HG02885 (cell line): Measurements from ENCODE around the gene IPP.
A peak's percentile ranks its signal among the peaks of the same experiment; 100 is the strongest.
"Not testable (repeated sequence)": the region's sequence is repeated elsewhere in the genome, so short reads cannot be mapped to it uniquely, and the experiment has no call there.

Source experiments
- ATAC-seq: cut with Tn5 transposase; IDR thresholded peaks from one replicate; pipeline ENCODE4 v1.9.1; 2021; ENCODE audit warnings: mild to moderate bottlenecking; ENCODE audit not compliant: unreplicated experiment, poor library complexity

IPP gene

GRCh38 chr1:45750298-45751038, at the start of gene IPP:
TSS of gene IPP (minus strand) at chr1:45750653. CDS start at chr1:45746411, 4,242 bp downstream.
- ATAC-seq = peak; percentile 94

DNA sequence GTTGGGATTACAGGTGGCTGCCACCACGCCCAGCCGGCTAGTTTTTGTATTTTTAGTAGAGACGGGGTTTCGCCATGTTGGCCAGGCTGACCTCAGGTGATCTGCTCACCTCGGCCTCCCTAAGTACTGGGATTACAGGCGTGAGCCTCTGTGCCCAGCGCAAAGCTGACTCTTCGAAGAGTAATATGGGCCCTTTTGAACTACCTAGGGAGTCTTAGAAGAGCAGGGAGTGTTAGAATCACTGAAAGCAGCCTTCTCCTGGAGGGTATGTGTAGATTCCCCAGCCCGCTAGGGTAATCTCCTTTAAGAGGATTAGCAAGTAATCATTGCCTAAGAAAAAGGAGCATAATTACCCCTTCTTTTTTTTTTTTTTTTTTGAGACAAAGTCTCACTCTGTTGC, 46.5 kb upstream of the IPP start:
- no peak for ATAC-seq

DNA sequence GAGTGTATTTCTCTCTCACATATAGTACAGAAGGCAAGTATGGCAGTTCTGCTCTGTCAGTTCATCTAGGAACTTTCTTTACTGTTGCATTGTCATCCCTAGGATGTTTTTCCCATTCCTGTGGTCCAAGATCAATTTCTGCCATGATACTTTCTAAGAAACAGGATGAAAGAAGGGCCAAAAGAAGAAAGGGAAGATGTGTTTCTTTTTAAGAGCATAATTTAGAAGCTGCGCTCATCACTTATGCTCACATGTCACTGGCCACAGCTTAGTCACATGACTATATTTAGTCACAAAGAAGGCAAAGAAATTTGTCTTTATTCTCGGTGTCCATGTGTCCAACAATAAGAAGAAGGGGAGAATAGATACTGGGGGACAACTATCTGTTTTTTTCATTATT, 45.9 kb upstream of the IPP start:
- ATAC-seq = no peak

DNA sequence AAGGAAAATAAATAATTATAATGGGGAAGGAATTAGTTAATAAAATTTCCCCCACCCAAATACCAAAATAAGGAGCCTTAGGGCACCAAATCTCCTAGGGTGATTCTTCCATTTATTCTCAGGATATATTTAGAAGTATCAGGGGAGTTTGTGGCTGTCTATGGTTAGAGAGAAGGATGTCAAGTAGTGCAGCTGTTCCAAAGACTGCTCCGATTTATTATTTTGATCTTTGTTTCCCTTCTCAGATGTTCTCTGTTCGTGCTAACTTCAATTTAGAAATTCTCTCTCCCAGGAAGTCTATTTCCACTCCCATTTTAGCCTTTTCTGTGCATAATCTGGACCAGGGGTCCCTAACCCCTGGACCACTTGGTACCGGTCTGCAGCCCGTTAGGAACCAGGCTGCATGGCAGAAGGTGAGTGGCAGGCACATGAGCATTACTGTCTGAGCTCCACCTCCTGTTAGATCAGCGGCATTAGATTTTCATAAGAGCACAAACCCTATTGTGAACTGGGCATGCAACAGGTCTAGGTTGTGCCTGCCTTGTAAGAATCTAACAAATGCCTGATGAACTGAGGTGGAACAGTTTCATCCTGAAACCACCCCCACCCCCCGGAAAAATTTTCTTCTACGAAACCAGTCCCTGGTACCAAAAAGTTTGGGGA, 43.6 kb upstream of the IPP start:
- ATAC-seq = no peak

DNA sequence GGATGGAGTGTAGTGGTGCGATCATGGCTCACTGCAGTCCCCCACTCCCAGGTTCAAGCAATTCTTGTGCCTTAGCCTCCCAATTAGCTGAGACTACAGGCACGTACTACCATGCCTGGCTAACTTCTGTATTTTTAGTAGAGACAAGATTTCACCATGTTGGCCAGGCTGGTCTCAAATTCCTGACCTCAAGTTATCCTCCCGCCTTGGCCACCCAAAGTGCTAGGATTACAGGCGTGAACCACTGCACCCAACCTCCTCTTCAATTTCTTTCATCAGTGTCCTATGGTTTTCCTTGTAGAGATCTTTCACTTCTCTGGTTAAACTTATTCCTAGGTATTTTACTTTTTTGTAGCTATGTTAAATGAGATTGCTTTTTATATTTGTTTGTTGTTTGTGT, 42.3 kb upstream of the IPP start:
- no peak for ATAC-seq

DNA sequence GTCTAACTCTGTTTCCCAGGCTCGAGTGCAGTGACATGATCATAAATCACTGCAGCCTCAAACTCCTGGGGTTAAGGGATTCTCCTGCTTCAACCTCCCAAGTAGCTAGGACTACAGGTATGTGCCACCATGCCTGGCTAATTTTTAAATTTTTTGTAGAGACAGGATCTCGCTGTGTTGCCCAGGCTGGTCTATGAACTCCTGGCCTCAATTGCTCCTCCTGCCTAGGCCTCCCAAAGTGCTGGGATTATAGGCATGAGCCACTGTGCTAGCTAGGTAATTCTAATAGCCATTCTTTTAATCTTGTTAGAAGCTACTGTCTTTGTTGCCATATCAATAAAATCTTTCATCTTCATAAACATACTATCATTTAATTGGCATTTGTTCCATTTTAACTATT, 39.1 kb upstream of the IPP start:
- ATAC-seq = no peak

DNA sequence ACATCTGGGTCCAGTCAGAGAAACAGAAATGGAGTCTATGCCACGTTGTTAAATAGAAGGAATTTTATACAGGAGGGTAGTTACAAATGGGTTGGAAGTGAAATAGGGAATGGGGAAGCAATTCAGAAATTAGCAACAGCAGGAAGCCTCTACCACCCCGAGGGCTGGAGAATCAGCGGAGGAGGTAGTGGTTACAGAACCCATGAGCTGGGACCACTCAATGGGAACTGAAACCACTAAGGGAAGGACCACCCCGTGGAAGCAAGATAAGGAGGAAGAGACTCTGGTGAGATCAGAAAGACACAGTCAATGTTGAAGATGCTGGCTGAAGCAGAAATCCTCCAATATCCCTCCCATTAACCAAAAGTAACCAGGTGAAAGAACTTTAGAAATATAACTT, 37.5 kb upstream of the IPP start:
- no peak for ATAC-seq

GRCh38 chr1:45785583-45785982, 35.1 kb upstream of the IPP start:
- no peak for ATAC-seq

- no peak for ATAC-seq
Measured at GRCh38 chr1:45775794-45776193, 25.3 kb upstream of the IPP start.

GRCh38 chr1:45772971-45773370, 22.5 kb upstream of the IPP start:
- ATAC-seq = no peak

DNA sequence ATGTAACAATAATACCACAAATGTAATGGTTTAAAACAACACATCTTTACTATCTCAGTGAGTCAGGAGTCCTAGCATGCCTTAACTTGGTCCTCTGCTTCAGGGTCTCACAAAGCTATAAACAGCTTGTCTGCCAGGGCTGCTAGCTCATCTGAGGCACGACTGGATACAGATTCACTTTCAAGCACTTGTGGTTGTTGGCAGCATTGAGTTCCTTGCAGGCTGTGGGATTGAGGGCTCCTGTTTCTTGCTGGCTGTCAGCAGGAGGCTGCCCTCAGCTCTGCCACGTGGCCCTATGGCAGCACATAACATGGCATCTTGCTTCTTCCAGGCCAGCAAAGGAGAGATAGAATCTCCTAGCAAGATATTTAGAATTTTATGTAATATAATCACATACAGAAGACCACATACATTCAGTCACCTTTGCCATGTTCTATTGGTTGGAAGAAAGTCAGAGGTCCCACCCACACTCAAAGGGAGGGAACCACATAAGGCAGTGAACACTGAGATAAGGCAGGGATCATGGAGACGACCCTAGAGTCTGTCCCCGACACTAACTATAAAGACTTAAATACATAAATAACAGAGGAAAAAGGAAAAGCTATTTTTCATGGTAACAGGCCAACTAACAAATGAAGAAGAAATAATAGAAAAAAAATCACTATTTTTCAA, 18.9 kb upstream of the IPP start:
- ATAC-seq = no peak

GRCh38 chr1:45767035-45767434, 16.6 kb upstream of the IPP start:
- no peak for ATAC-seq

DNA sequence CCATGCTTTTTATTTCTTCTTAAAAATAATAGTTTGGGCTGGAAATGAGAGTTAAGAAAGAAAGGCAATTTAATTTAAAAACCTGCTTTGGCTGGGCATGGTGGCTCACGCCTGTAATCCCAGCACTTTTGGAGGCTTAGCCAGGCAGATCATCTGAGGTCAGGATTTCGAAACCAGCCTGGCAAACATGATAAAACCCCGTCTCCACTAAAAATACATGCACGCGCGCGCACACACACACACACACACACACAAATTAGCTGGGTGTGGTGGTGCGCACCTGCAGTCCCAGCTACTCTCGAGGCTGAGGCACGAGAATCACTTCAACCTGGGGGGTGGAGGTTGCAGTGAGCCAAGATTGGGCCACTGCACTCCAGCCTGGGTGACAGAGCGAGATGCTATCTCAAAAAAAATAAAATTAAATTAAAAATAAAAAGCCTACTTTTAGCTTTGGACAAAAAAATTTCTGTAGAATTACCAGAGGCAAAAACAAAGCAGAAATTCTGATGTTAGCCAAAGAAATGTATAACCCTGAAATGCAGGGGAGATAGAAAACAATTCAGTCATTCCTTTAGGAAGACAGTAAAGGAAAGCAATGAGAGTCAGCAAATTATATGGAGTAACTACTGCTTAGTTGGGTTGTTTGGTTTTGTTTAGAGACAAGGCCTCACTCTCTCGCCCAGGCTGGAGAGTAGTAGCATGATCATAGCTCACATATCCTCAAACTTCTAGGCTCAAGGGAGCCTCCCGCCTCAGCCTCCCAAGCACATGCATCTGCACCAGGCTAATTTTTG, 15.7 kb upstream of the IPP start:
- no peak for ATAC-seq

DNA sequence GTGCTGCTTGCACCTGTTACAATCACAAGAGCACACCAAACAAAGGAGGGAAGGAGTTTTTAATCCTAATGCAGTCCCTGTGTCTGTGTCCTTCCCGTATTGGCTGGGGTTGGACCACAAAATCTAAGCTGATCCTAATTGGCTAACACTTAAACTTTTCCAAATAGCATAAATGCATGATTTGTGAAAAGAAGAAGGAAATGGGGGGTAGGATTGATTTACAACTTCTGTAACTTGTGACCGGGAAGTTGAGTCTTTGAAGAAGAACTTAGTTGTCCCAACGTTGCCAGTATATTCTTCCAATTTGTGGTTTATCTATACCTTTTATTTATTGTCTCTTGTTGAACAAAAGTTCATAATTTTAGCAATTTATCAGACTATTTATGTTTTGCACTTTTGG, 11.8 kb upstream of the IPP start:
- ATAC-seq = no peak

- ATAC-seq = no peak
Measured at GRCh38 chr1:45755697-45756096, 5.2 kb upstream of the IPP start.

GRCh38 chr1:45753248-45754037, 3.0 kb upstream of the IPP start:
- no peak for ATAC-seq

DNA sequence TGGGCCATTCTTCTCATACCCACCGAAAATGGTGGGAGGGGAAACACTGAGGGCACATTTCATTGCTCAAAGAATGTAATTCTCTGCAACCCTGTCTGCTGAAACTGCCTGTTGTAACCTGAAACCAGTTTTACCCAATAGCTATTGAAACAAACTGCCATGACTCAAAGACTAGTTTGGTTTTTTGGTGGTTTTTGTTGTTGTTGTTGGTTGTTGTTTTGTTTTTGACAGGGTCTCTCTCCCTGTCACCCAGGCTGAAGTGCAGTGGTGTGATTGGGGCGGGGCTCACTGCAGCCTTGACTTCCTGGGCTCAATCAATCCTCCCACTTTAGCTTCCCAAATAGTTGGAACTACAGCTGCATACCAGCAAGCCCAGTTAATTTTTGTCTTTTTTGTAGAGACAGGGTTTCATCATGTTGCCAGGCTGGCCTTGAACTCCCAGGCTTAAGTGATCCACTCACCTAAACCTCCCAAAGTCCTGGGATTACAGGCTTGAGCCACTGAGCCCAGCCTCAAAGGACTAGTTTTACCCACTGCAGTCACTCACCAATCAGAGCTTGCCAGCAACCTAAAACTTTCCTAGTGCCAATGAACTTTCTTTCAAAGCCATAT, 2.1 kb upstream of the IPP start:
- ATAC-seq = no peak

DNA sequence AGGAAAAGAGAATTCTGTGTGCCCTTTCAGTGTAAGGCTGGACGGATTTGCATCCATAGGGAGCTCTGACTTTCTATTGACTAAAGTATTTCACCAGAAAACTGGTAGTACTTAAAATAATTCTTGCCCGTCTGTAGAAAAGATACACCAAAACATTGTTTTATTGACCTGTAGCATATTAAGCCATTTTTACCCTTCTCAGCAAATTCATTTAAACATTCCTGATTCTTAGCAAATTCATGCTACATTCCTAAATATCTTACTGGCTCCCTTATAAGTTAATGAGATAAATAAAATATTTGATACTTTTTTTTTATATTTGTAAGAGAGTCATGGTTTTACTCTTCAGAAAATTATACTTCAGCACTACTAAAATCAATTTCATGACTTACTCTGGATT, 1.6 kb upstream of the IPP start:
- no peak for ATAC-seq

GRCh38 chr1:45751039-45751838, 786 bp upstream of the IPP start:
- not testable (repeated sequence) for ATAC-seq
